H9 (cell line): Measurements from ENCODE around the gene ABCF1. TPM values are rescaled to one million over a fixed set of nuclear protein-coding genes. Genes with fewer than 3 reads are reported as not detected.

Experiments
- DNase-seq: peaks from one replicate; pipeline ENCODE4 v3.0.0-alpha.2; 2017
- H2AFZ ChIP-seq: one replicate; pipeline ENCODE4 v1.6.1; 2013; ENCODE audit warnings: mild to moderate bottlenecking, low read length, control low read depth, moderate library complexity
- H2AK5ac ChIP-seq: 2 replicates; pipeline ENCODE4 v1.6.1; 2013; ENCODE audit warnings: low read length, control low read depth, mixed read lengths; ENCODE audit not compliant: insufficient read length
- H2BK120ac ChIP-seq: one replicate; pipeline ENCODE4 v1.6.1; 2013; ENCODE audit warnings: low read depth, mild to moderate bottlenecking, low read length, control low read depth, inconsistent platforms; ENCODE audit not compliant: poor library complexity, severe bottlenecking
- H2BK12ac ChIP-seq: 2 replicates; pipeline ENCODE4 v1.6.1; 2013; ENCODE audit warnings: low read length, control low read depth, mixed read lengths, low read depth; ENCODE audit not compliant: insufficient read length
- H2BK15ac ChIP-seq: 2 replicates; pipeline ENCODE4 v1.6.1; 2013; ENCODE audit warnings: low read depth, low read length, control low read depth
- H2BK20ac ChIP-seq: one replicate; pipeline ENCODE4 v1.6.1; 2013; ENCODE audit warnings: low read depth, mild to moderate bottlenecking, low read length, control low read depth, inconsistent platforms; ENCODE audit not compliant: poor library complexity, severe bottlenecking
- H2BK5ac ChIP-seq: 2 replicates; pipeline ENCODE4 v1.6.1; 2013; ENCODE audit warnings: low read length, control low read depth, mixed read lengths; ENCODE audit not compliant: insufficient read length
- H3K14ac ChIP-seq: 2 replicates; pipeline ENCODE4 v1.6.1; 2013; ENCODE audit warnings: low read length, control low read depth; ENCODE audit not compliant: insufficient read depth
- H3K18ac ChIP-seq: 2 replicates; pipeline ENCODE4 v1.6.1; 2013; ENCODE audit warnings: low read depth, mild to moderate bottlenecking, mixed read lengths, low read length, control low read depth; ENCODE audit not compliant: insufficient read length
- H3K23ac ChIP-seq: 2 replicates; pipeline ENCODE4 v1.6.1; 2013; ENCODE audit warnings: low read length, control low read depth, mixed read lengths, low read depth; ENCODE audit not compliant: insufficient read length
- H3K23me2 ChIP-seq: 2 replicates; pipeline ENCODE4 v1.6.1; 2013; ENCODE audit warnings: low read depth, mild to moderate bottlenecking, mixed read lengths, low read length, control low read depth; ENCODE audit not compliant: insufficient read length, poor library complexity, severe bottlenecking
- H3K27ac ChIP-seq: 2 replicates; pipeline ENCODE4 v1.5.1; 2013; ENCODE audit warnings: low read length, control low read depth, mixed read lengths, low read depth; ENCODE audit not compliant: insufficient read length
- H3K27me3 ChIP-seq: 2 replicates; pipeline ENCODE4 v1.6.1; 2013; ENCODE audit warnings: low read length, control low read depth, inconsistent platforms; ENCODE audit not compliant: insufficient read depth
- H3K4ac ChIP-seq: 2 replicates; pipeline ENCODE4 v1.6.1; 2013; ENCODE audit warnings: low read depth, mild to moderate bottlenecking, control low read depth, inconsistent platforms, low read length, moderate library complexity
- H3K4me1 ChIP-seq: 2 replicates; pipeline ENCODE4 v1.6.1; 2013; ENCODE audit warnings: low read length, control low read depth, inconsistent platforms; ENCODE audit not compliant: insufficient read depth
- H3K4me2 ChIP-seq: 2 replicates; pipeline ENCODE4 v1.6.1; 2013; ENCODE audit warnings: low read length, control low read depth, mixed read lengths; ENCODE audit not compliant: insufficient read length, insufficient read depth
- H3K56ac ChIP-seq: 2 replicates; pipeline ENCODE4 v1.6.1; 2013; ENCODE audit warnings: low read depth, mild to moderate bottlenecking, mixed read lengths, low read length, control low read depth; ENCODE audit not compliant: insufficient read length
- H3K79me1 ChIP-seq: 2 replicates; pipeline ENCODE4 v1.6.1; 2013; ENCODE audit warnings: low read depth, mild to moderate bottlenecking, moderate library complexity, low read length, control low read depth, inconsistent platforms; ENCODE audit not compliant: insufficient read depth, poor library complexity, severe bottlenecking
- H3K79me2 ChIP-seq: 2 replicates; pipeline ENCODE4 v1.6.1; 2013; ENCODE audit warnings: low read length, control low read depth, inconsistent platforms; ENCODE audit not compliant: insufficient read depth
- H3K9ac ChIP-seq: 2 replicates; pipeline ENCODE4 v1.6.1; 2013; ENCODE audit warnings: low read length, control low read depth, mixed read lengths; ENCODE audit not compliant: insufficient read length; ENCODE audit errors: extremely low read depth
- H3K9me3 ChIP-seq: one replicate; pipeline ENCODE4 v1.6.1; 2013; ENCODE audit warnings: low read depth, low read length, inconsistent platforms; ENCODE audit not compliant: control insufficient read depth
- H3T11ph ChIP-seq: one replicate; pipeline ENCODE4 v1.6.1; 2013; ENCODE audit warnings: mild to moderate bottlenecking, low read length, control low read depth, inconsistent platforms
- H4K20me1 ChIP-seq: one replicate; pipeline ENCODE4 v1.6.1; 2013; ENCODE audit not compliant: control insufficient read depth, insufficient read length, insufficient read depth
- H4K5ac ChIP-seq: 2 replicates; pipeline ENCODE4 v1.6.1; 2013; ENCODE audit warnings: low read depth, mild to moderate bottlenecking, mixed read lengths, low read length, control low read depth; ENCODE audit not compliant: insufficient read length
- H4K8ac ChIP-seq: replicated peaks from 2 replicates; pipeline ENCODE4 v1.6.1; 2013; ENCODE audit warnings: low read length, control low read depth, mixed read lengths, low read depth; ENCODE audit not compliant: insufficient read length
- H4K91ac ChIP-seq: 2 replicates; pipeline ENCODE4 v1.6.1; 2013; ENCODE audit warnings: low read depth, mild to moderate bottlenecking, moderate library complexity, mixed read lengths, low read length, control low read depth; ENCODE audit not compliant: insufficient read length
- H3K27ac Mint-ChIP-seq, 3 experiments: 2 replicates in 2 of 3; 3 replicates in 1 of 3; pipeline ENCODE4 v1.8.0; 2020 to 2021; ENCODE audit warnings: mixed read lengths in 3 of 3, mild to moderate bottlenecking in 1 of 3, moderate library complexity in 1 of 3
- H3K27me3 Mint-ChIP-seq: 2 replicates; pipeline ENCODE4 v1.8.0; 2021; ENCODE audit warnings: low read depth, mild to moderate bottlenecking, moderate library complexity, mixed read lengths
- H3K36me3 Mint-ChIP-seq, 3 experiments: 2 replicates in 2 of 3; 3 replicates in 1 of 3; pipeline ENCODE4 v1.8.0; 2020 to 2021; ENCODE audit warnings: low read depth in 3 of 3, mixed read lengths in 3 of 3; ENCODE audit not compliant: insufficient read depth in 1 of 3
- H3K4me1 Mint-ChIP-seq, 2 experiments: 2 replicates each; pipeline ENCODE4 v1.8.0; 2020; ENCODE audit warnings: mixed read lengths in 2 of 2
- H3K4me3 Mint-ChIP-seq, 2 experiments: 2 replicates in 1 of 2; 3 replicates in 1 of 2; pipeline ENCODE4 v1.8.0; 2020 to 2021; ENCODE audit warnings: mild to moderate bottlenecking in 2 of 2, mixed read lengths in 2 of 2, moderate library complexity in 1 of 2
- H3K9me3 Mint-ChIP-seq, 2 experiments: 2 replicates in 1 of 2; 3 replicates in 1 of 2; pipeline ENCODE4 v1.8.0; 2020; ENCODE audit warnings: mild to moderate bottlenecking in 2 of 2, mixed read lengths in 2 of 2, moderate library complexity in 1 of 2
- CTCF ChIP-seq: fragments of 200-600 bp; sonication (generic); conservative IDR thresholded peaks from 3 replicates; pipeline ENCODE4 v1.8.0; 2021; ENCODE audit warnings: antibody characterized with exemption, mild to moderate bottlenecking
- WGBS: extraction: QIAGEN DNeasy Blood & Tissue Kit; methylation state at CpG from one replicate; pipeline ENCODE4 v1.1.7; 2013; ENCODE audit warnings: missing lambda C conversion rate, low lambda C conversion rate, mixed read lengths; ENCODE audit not compliant: insufficient read length; ENCODE audit errors: extremely low coverage; 5-methylcytosine and 5-hydroxymethylcytosine counted together
- total RNA-seq: library from RNA; stranded (reverse); gene quantifications from 2 replicates; pipeline ENCODE4 v1.2.1, GENCODE V29; 2021

The ABCF1 gene
- total RNA-seq, 1 experiment from 2014 or later = 118 TPM

DNA sequence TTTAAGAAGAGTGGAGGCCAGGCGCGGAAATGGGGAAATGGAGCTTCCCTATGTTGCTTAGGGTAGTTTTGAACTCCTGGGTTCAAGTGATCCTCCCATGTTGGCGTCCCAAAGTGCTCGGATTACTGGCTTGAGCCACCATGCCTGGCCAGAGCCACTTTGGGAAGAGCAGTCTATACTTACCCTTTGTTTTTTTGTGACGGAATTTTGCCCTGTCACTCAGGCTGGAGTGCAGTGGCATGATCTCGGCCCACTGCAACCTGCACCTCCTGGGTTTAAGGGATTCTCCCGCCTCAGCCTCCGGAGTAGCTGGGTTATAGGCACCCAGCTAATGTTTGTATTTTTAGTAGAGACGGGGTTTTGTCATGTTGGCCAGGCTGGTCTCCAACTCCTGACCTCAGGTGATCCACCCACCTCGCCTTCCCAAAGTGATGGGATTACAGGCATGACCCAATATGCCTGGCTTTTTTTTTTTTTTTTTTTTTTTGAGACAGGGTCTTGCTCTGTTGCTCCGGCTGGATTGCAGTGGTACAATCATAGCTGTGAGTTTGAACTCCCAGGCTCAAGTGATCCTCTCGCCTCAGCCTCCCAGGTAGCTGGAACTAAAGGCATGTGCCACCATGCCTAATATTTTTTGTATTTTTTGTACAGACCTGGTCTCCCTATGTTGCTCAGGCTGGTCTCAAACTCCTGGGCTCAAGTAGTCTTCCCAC, 27.8 kb downstream of the ABCF1 start:
- H4K5ac ChIP-seq = no peak overlapping the region
- no peak overlapping the region for H3K56ac ChIP-seq
- no peak overlapping the region for H3K4ac ChIP-seq
- no peak overlapping the region for H2BK15ac ChIP-seq
- H2AFZ ChIP-seq = no peak overlapping the region
- no peak overlapping the region for H3T11ph ChIP-seq
- H4K20me1 ChIP-seq = peaks cover 3% of the 10 kb centered on the region
- no CpG with 5 or more reads among the region's 12 CpGs for WGBS
- H3K14ac ChIP-seq = no peak overlapping the region
- H3K27ac ChIP-seq = no peak overlapping the region
- H3K79me1 ChIP-seq = no peaks in the 10 kb centered on the region
- H3K18ac ChIP-seq = no peak overlapping the region
- no peaks in the 10 kb centered on the region; the same call in none of the 2 replicates for H3K27me3 Mint-ChIP-seq
- H3K23me2 ChIP-seq = no peaks in the 10 kb centered on the region
- peaks cover 36 to 67% (median 57%) of the 10 kb centered on the region in 3 experiments for H3K36me3 Mint-ChIP-seq
- TF ChIP-seq CTCF = no peak
- H2BK20ac ChIP-seq = no peak overlapping the region
- peak overlapping the region in 1 of 3 experiments; percentile 87; a peak in 3 of 7 replicates for H3K27ac Mint-ChIP-seq
- no peaks in the 10 kb centered on the region for H3K4me1 ChIP-seq
- H3K4me2 ChIP-seq = no peak overlapping the region
- H3K27me3 ChIP-seq = no peaks in the 10 kb centered on the region
- H2BK5ac ChIP-seq = no peak overlapping the region
- no peaks in the 10 kb centered on the region for H3K9me3 Mint-ChIP-seq
- no peak overlapping the region for H2BK12ac ChIP-seq
- no peak overlapping the region for H3K23ac ChIP-seq
- H3K9ac ChIP-seq = no peak overlapping the region
- H2AK5ac ChIP-seq = no peak overlapping the region
- no peak overlapping the region for H2BK120ac ChIP-seq
- DNase-seq = no peak
- H4K91ac ChIP-seq = no peak overlapping the region
- no peak overlapping the region for H4K8ac ChIP-seq
- no peaks in the 10 kb centered on the region for H3K9me3 ChIP-seq
- no peak overlapping the region for H3K4me3 Mint-ChIP-seq
- H3K79me2 ChIP-seq = no peaks in the 10 kb centered on the region
- H3K4me1 Mint-ChIP-seq = peaks cover 0 to 2% of the 10 kb centered on the region in 2 experiments; a peak in 1 of 4 replicates
